Gastrocnemius medialis (tissue), 4 donors: ENCODE data around the gene ADGRD2. TPM values are rescaled to one million over a fixed set of nuclear protein-coding genes. Genes with fewer than 3 reads are reported as not detected.

ENCODE experiments used
- ATAC-seq, 2 donors: fragments of 150-250 bp; one replicate each; pipeline ENCODE4 v1.9.1; 2016
- DNase-seq, 2 donors: peaks; one replicate each; pipeline ENCODE4 v3.0.0-alpha.2; 2019
- H3K27ac ChIP-seq, 4 donors: fragments of 200-600 bp; sonication (generic); 1 replicate in 1 of 4; 2 replicates in 3 of 4; pipeline ENCODE4 v1.5.1; 2016 to 2018; ENCODE audit warnings: mild to moderate bottlenecking in 2 of 4, moderate library complexity in 1 of 4
- H3K27me3 ChIP-seq, 3 donors: fragments of 200-600 bp; sonication (generic) in 2 of 3; 1 replicate in 1 of 3; 2 replicates in 2 of 3; pipeline versions ENCODE4 v1.5.1 to v1.6.0; 2016 to 2019; ENCODE audit warnings: mild to moderate bottlenecking in 1 of 3, moderate library complexity in 1 of 3
- H3K36me3 ChIP-seq, 2 donors: fragments of 200-600 bp; sonication (generic) in 1 of 2; one replicate each; pipeline ENCODE4 v1.5.1; 2017 to 2018
- H3K4me1 ChIP-seq, 2 donors: fragments of 200-600 bp; sonication (generic) in 1 of 2; one replicate each; pipeline ENCODE4 v1.5.1; 2016 to 2017; ENCODE audit warnings: mild to moderate bottlenecking in 2 of 2
- H3K4me3 ChIP-seq, 4 donors: fragments of 200-600 bp; sonication (generic) in 3 of 4; 1 replicate in 1 of 4; 2 replicates in 3 of 4; pipeline ENCODE4 v1.5.1; 2016 to 2019; ENCODE audit warnings: mild to moderate bottlenecking in 2 of 4
- H3K9me3 ChIP-seq, 3 donors: fragments of 200-600 bp; sonication (generic) in 2 of 3; 1 replicate in 1 of 3; 2 replicates in 2 of 3; pipeline ENCODE4 v1.5.1; 2016 to 2019
- CTCF ChIP-seq, 5 experiments: fragments of 450-650 bp in 3 of 5; fragments of 200-600 bp in 2 of 5; sonication (generic) in 2 of 5; IDR thresholded peaks in 4 of 5; conservative IDR thresholded peaks in 1 of 5; 1 replicate in 4 of 5; 2 replicates in 1 of 5; pipeline ENCODE4 v1.5.1; 2016 to 2019; ENCODE audit warnings: antibody characterized with exemption in 5 of 5, mild to moderate bottlenecking in 3 of 5, moderate library complexity in 3 of 5
- POLR2A ChIP-seq, 2 donors: fragments of 450-650 bp; IDR thresholded peaks; one replicate each; pipeline ENCODE4 v1.6.1; 2017; ENCODE audit warnings: antibody characterized with exemption in 2 of 2, mild to moderate bottlenecking in 2 of 2, moderate library complexity in 2 of 2
- in situ Hi-C, 4 donors: fragments of 200-750 bp; cut with MboI; loops; one replicate each; pipeline versions ENCODE4 v1.15.0 to v1.8.0; 2017; ENCODE audit warnings: low sequenced_read_pairs in 4 of 4
- intact Hi-C: fragments of 100-400 bp; cut with DNase I; formaldehyde crosslinking; loops from one replicate; pipeline ENCODE4 v1.15.1; 2023; ENCODE audit warnings: low total_unique reads
- total RNA-seq, 4 donors: library from RNA; depleted of rRNA; stranded (reverse); fragments of >200 nt; gene quantifications; one replicate each; pipeline versions ENCODE4 v1.1.0 to v1.2.3, GENCODE V29; 2016

Gene ADGRD2
- total RNA-seq, 4 donors from 2014 or later = not detected

GRCh38 chr9:124469011-124469832 lies 19.0 kb downstream of the ADGRD2 start:
- no peak overlapping the region for H3K4me3 ChIP-seq

GRCh38 chr9:124470306-124470705 lies 20.1 kb downstream of the ADGRD2 start:
- no peak for ATAC-seq
- in situ Hi-C loops (no loop called here), intact Hi-C loops (no loop called here)
- no peaks in the 10 kb centered on the region for H3K4me1 ChIP-seq
- no peaks in the 10 kb centered on the region for H3K9me3 ChIP-seq
- no peaks in the 10 kb centered on the region for H3K36me3 ChIP-seq
- H3K27me3 ChIP-seq = peaks cover 0 to 5% (median 2%) of the 10 kb centered on the region in 3 donors
- DNase-seq = no peak
- no peak for TF ChIP-seq CTCF (IDR thresholded peaks at IDR 0.05 in 4 of 5, conservative IDR thresholded peaks at IDR 0.05 in 1 of 5)
- no peak for TF ChIP-seq POLR2A (IDR thresholded peaks at IDR 0.05)
- H3K27ac ChIP-seq = no peak overlapping the region
- H3K4me3 ChIP-seq = no peak overlapping the region

More at GRCh38 chr9:124469011-124469832, 19.0 kb downstream of the ADGRD2 start:
- ATAC-seq (no peak), DNase-seq (no peak)
- H3K4me1 ChIP-seq = no peaks in the 10 kb centered on the region
- intact Hi-C loops = no loop called here
- no peak overlapping the region for H3K27ac ChIP-seq
- H3K9me3 ChIP-seq = no peaks in the 10 kb centered on the region
- no peaks in the 10 kb centered on the region for H3K27me3 ChIP-seq
- in situ Hi-C loops = no loop called here
- H3K36me3 ChIP-seq = no peaks in the 10 kb centered on the region
- TF ChIP-seq POLR2A (IDR thresholded peaks at IDR 0.05) (no peak), CTCF (IDR thresholded peaks at IDR 0.05 in 4 of 5, conservative IDR thresholded peaks at IDR 0.05 in 1 of 5) (no peak)

- intact Hi-C loops (no loop called here), in situ Hi-C loops (no loop called here)
- no peak overlapping the region for H3K4me3 ChIP-seq
- ATAC-seq (no peak), DNase-seq (no peak)
- H3K36me3 ChIP-seq = no peaks in the 10 kb centered on the region
- peaks cover under 1 to 5% (median 4%) of the 10 kb centered on the region in 3 donors for H3K27me3 ChIP-seq
- TF ChIP-seq CTCF (IDR thresholded peaks at IDR 0.05 in 4 of 5, conservative IDR thresholded peaks at IDR 0.05 in 1 of 5) (no peak), POLR2A (IDR thresholded peaks at IDR 0.05) (no peak)
- no peaks in the 10 kb centered on the region for H3K9me3 ChIP-seq
- no peaks in the 10 kb centered on the region for H3K4me1 ChIP-seq
- no peak overlapping the region for H3K27ac ChIP-seq
Measured at GRCh38 chr9:124470726-124471125, 20.5 kb downstream of the ADGRD2 start.

GRCh38 chr9:124471761-124472160 lies 21.5 kb downstream of the ADGRD2 start:
- intact Hi-C loops (no loop called here), in situ Hi-C loops (no loop called here)
- no peaks in the 10 kb centered on the region for H3K4me1 ChIP-seq
- H3K27ac ChIP-seq = no peak overlapping the region
- H3K9me3 ChIP-seq = no peaks in the 10 kb centered on the region
- no peak for ATAC-seq
- no peak for DNase-seq
- no peak overlapping the region for H3K4me3 ChIP-seq
- H3K36me3 ChIP-seq = no peaks in the 10 kb centered on the region
- peaks cover 5 to 13% (median 10%) of the 10 kb centered on the region in 3 donors for H3K27me3 ChIP-seq
- TF ChIP-seq POLR2A (IDR thresholded peaks at IDR 0.05) = no peak
- TF ChIP-seq CTCF (IDR thresholded peaks at IDR 0.05 in 4 of 5, conservative IDR thresholded peaks at IDR 0.05 in 1 of 5) = no peak
